ENCODE measurements around the gene CHAT. TPM values are rescaled to one million over a fixed set of nuclear protein-coding genes. Genes with fewer than 3 reads are reported as not detected.

Gene CHAT
- total RNA-seq, 1 experiment from 2014 or later = not detected

DNA sequence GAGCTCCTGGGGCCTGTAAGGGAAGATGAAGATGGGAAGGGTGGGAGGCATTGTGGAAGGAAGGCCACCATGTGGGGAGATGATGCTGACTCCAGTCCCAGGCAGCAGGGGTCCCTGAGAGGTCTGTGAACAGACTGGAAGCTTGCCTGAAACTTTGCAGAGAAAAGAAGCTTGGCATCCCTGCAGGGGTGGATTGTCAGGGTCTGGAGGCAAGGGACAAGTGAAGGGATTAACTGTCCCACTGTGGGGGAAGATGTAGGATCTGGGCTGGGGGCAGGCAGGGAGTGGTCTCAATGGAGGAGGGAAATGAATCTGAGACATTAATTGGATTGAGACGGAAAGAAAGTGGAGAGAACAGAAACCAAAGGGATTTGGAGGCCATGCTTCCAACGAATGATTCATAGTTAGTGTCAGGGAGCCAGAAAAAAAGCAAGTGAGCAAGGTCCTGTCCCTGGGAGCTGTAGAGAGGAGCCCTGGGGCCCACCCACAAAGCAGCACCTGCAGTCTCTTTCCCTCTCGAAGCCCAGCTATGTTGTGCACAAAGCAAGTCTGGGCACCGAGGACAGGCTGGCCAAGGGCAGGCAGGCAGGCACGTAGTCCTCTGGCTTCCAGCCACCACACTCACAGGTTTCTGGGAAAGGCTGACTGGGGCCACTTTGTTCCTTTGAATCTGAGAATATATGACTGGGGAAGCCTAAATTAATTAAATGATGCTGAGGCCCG is 8.5 kb upstream of the CHAT start:
- TF ChIP-seq, protein P1, sequence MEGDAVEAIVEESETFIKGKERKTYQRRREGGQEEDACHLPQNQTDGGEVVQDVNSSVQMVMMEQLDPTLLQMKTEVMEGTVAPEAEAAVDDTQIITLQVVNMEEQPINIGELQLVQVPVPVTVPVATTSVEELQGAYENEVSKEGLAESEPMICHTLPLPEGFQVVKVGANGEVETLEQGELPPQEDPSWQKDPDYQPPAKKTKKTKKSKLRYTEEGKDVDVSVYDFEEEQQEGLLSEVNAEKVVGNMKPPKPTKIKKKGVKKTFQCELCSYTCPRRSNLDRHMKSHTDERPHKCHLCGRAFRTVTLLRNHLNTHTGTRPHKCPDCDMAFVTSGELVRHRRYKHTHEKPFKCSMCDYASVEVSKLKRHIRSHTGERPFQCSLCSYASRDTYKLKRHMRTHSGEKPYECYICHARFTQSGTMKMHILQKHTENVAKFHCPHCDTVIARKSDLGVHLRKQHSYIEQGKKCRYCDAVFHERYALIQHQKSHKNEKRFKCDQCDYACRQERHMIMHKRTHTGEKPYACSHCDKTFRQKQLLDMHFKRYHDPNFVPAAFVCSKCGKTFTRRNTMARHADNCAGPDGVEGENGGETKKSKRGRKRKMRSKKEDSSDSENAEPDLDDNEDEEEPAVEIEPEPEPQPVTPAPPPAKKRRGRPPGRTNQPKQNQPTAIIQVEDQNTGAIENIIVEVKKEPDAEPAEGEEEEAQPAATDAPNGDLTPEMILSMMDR (conservative IDR thresholded peaks at IDR 0.05) = no peak
- Mint-ChIP-seq H3K27ac (no peak overlapping the region), H3K27me3 (ENCODE audit: low read depth) (peaks cover 96% of the 10 kb centered on the region), H3K4me3 (no peak overlapping the region), H3K9me3 (peaks cover 2 to 5% of the 10 kb centered on the region in 2 experiments; a peak in 2 of 5 replicates), H3K4me1 (peaks cover 11 to 14% of the 10 kb centered on the region in 2 experiments), H3K36me3 (ENCODE audit: insufficient read depth in 1 of 3, low read depth in 3 of 3) (no peaks in the 10 kb centered on the region; a peak in 1 of 7 replicates)
- Histone ChIP-seq H3T11ph (ENCODE audit: low read length) (no peak overlapping the region), H4K20me1 (ENCODE audit: control insufficient read depth, insufficient read depth, insufficient read length) (peaks cover 2% of the 10 kb centered on the region), H3K79me2 (ENCODE audit: insufficient read depth, low read length) (no peaks in the 10 kb centered on the region), H2BK20ac (ENCODE audit: low read depth, low read length, poor library complexity, severe bottlenecking) (no peak overlapping the region), H3K27ac (ENCODE audit: insufficient read length, low read depth, low read length) (no peak overlapping the region), H3K14ac (ENCODE audit: insufficient read depth, low read length) (no peak overlapping the region), H2BK5ac (ENCODE audit: insufficient read length, low read length) (no peak overlapping the region), H3K18ac (ENCODE audit: insufficient read length, low read depth, low read length) (no peak overlapping the region), H3K4me2 (ENCODE audit: insufficient read depth, insufficient read length, low read length) (no peak overlapping the region), H2AFZ (ENCODE audit: low read length) (no peak overlapping the region), H3K56ac (ENCODE audit: insufficient read length, low read depth, low read length) (no peak overlapping the region), H3K4ac (ENCODE audit: low read depth, low read length) (no peak overlapping the region), H3K9ac (ENCODE audit: extremely low read depth, insufficient read length, low read length) (no peak overlapping the region), H3K9me3 (ENCODE audit: control insufficient read depth, low read depth, low read length) (no peaks in the 10 kb centered on the region), H3K4me1 (ENCODE audit: insufficient read depth, low read length) (no peaks in the 10 kb centered on the region), H3K27me3 (ENCODE audit: insufficient read depth, low read length) (peaks cover 34% of the 10 kb centered on the region), H2AK5ac (ENCODE audit: insufficient read length, low read length) (no peak overlapping the region), H4K8ac (replicated peaks; ENCODE audit: insufficient read length, low read depth, low read length) (no peak overlapping the region), H2BK120ac (ENCODE audit: low read depth, low read length, poor library complexity, severe bottlenecking) (no peak overlapping the region), H4K5ac (ENCODE audit: insufficient read length, low read depth, low read length) (no peak overlapping the region), H4K91ac (ENCODE audit: insufficient read length, low read depth, low read length) (no peak overlapping the region), H3K23me2 (ENCODE audit: insufficient read length, low read depth, low read length, poor library complexity, severe bottlenecking) (peaks cover 13% of the 10 kb centered on the region), H2BK12ac (ENCODE audit: insufficient read length, low read depth, low read length) (no peak overlapping the region), H3K79me1 (ENCODE audit: insufficient read depth, low read depth, low read length, poor library complexity, severe bottlenecking) (no peaks in the 10 kb centered on the region), H3K23ac (ENCODE audit: insufficient read length, low read depth, low read length) (no peak overlapping the region), H2BK15ac (ENCODE audit: low read depth, low read length) (no peak overlapping the region)
- peak; percentile 15 for DNase-seq
- WGBS (ENCODE audit: extremely low coverage, insufficient read length, low lambda C conversion rate) = no CpG with 5 or more reads among the region's 6 CpGs
